Muscle of leg (tissue), 9 donors: Measurements from ENCODE around the gene FBXL22. TPM values are rescaled to one million over a fixed set of nuclear protein-coding genes. Genes with fewer than 3 reads are reported as not detected.

Experiments
- polyA plus RNA-seq, 8 donors: library from polyadenylated mRNA; unstranded; fragments of 120-200 nt; gene quantifications; one replicate each; pipeline versions ENCODE4 v1.2.1 to v1.2.3, GENCODE V29; 2013; ENCODE audit warnings: inconsistent platforms in 1 of 8, low replicate concordance in 1 of 8; ENCODE audit not compliant: insufficient read length in 8 of 8, insufficient read depth in 1 of 8
- total RNA-seq: library from RNA; stranded (reverse); fragments of 120-200 nt; gene quantifications from one replicate; pipeline ENCODE4 v1.2.4, GENCODE V29; 2013

The FBXL22 gene
- total and polyA plus RNA-seq, 9 donors = 16.0 to 45.2 (median 31.5) TPM

Other genes starting within 250 kb of the FBXL22 start
- gene CA12, start 215.5 kb upstream of the FBXL22 start, total RNA-seq = 2.2 TPM
- gene CA12, start 215.5 kb upstream of the FBXL22 start, polyA plus RNA-seq = 1 to 10 TPM in 6 of 8 donors, under 1 TPM in 2; 0.46 to 2.9 (median 1.3) TPM
- 34.5 TPM for gene USP3, start 92.8 kb upstream of the FBXL22 start, total RNA-seq
- gene USP3, start 92.8 kb upstream of the FBXL22 start, polyA plus RNA-seq = 10 to 100 TPM; 15.0 to 25.0 (median 21.5) TPM
- gene HERC1, start 236.6 kb downstream of the FBXL22 start, total RNA-seq = 69.4 TPM
- gene HERC1, start 236.6 kb downstream of the FBXL22 start, polyA plus RNA-seq = 10 to 100 TPM; 39.6 to 59.0 (median 50.1) TPM